WTC11 (cell line): ENCODE data around the gene FHOD3.

Experiments
- CTCF ChIP-seq: fragments of 200-600 bp; IDR thresholded peaks from 2 replicates; pipeline ENCODE4 v1.8.0; 2022; ENCODE audit warnings: antibody characterized with exemption
- ELF4 ChIP-seq: sonication (generic); formaldehyde crosslinking; IDR thresholded peaks from 2 replicates; pipeline ENCODE4 v1.8.1; 2022; ENCODE audit warnings: low read depth, mild to moderate bottlenecking, moderate library complexity, missing genetic modification reagents
- EMX1 ChIP-seq: fragments of 250-450 bp; sonication (Bioruptor Pico); IDR thresholded peaks from 2 replicates; pipeline ENCODE4 v1.8.0; 2021; ENCODE audit warnings: mild to moderate bottlenecking
- JAZF1 ChIP-seq: fragments of 250-450 bp; sonication (Bioruptor Pico); IDR thresholded peaks from 2 replicates; pipeline ENCODE4 v1.9.0; 2021; ENCODE audit warnings: moderate library complexity, mild to moderate bottlenecking, inconsistent platforms
- JUN ChIP-seq: sonication (generic); formaldehyde crosslinking; IDR thresholded peaks from 2 replicates; pipeline ENCODE4 v1.8.0; 2023; ENCODE audit warnings: mild to moderate bottlenecking, missing genetic modification reagents
- NFYB ChIP-seq: sonication (generic); formaldehyde crosslinking; conservative IDR thresholded peaks from 2 replicates; pipeline ENCODE4 v1.8.0; 2022; ENCODE audit warnings: low read depth, missing genetic modification reagents
- PRDM15 ChIP-seq: sonication (generic); formaldehyde crosslinking; IDR thresholded peaks from 2 replicates; pipeline ENCODE4 v1.8.0; 2022; ENCODE audit warnings: missing genetic modification reagents
- PREB ChIP-seq: sonication (generic); formaldehyde crosslinking; IDR thresholded peaks from 2 replicates; pipeline ENCODE4 v1.8.1; 2022; ENCODE audit warnings: mild to moderate bottlenecking, missing genetic modification reagents, moderate library complexity, borderline replicate concordance
- SMAD4 ChIP-seq: sonication (generic); formaldehyde crosslinking; IDR thresholded peaks from 2 replicates; pipeline ENCODE4 v1.8.0; 2022; ENCODE audit warnings: mild to moderate bottlenecking, missing genetic modification reagents
- TEAD1 ChIP-seq: sonication (generic); formaldehyde crosslinking; IDR thresholded peaks from 2 replicates; pipeline ENCODE4 v1.8.0; 2022; ENCODE audit warnings: mild to moderate bottlenecking, missing genetic modification reagents
- USF2 ChIP-seq: sonication (generic); formaldehyde crosslinking; IDR thresholded peaks from 2 replicates; pipeline ENCODE4 v1.8.1; 2023; ENCODE audit warnings: mild to moderate bottlenecking, missing genetic modification reagents, moderate library complexity
- ZNF423 ChIP-seq: fragments of 250-450 bp; sonication (Bioruptor Pico); IDR thresholded peaks from 2 replicates; pipeline ENCODE4 v2.1.2; 2022; ENCODE audit warnings: mild to moderate bottlenecking, moderate library complexity
- ZNF671 ChIP-seq: fragments of 250-450 bp; sonication (Bioruptor Pico); IDR thresholded peaks from 2 replicates; pipeline ENCODE4 v1.8.0; 2021; ENCODE audit warnings: mild to moderate bottlenecking

- TF ChIP-seq JUN (CRISPR knock-in tag) (no peak), CTCF (no peak), EMX1 (CRISPR knock-in tag) (no peak), USF2 (CRISPR knock-in tag) (no peak), PREB (no peak), TEAD1 (CRISPR knock-in tag) (no peak), SMAD4 (CRISPR knock-in tag) (no peak), JAZF1 (no peak), ZNF423 (CRISPR knock-in tag) (no peak), ZNF671 (no peak), PRDM15 (CRISPR knock-in tag) (no peak), NFYB (no peak), ELF4 (no peak)
These were observed 14.1 kb upstream of the FHOD3 start for GRCh38 chr18:36283448-36283847.
